ENCODE data around the gene NCAM1.
"Not testable (repeated sequence)": the region's sequence is repeated elsewhere in the genome, so short reads cannot be mapped to it uniquely, and the experiment has no call there.

The NCAM1 gene

DNA sequence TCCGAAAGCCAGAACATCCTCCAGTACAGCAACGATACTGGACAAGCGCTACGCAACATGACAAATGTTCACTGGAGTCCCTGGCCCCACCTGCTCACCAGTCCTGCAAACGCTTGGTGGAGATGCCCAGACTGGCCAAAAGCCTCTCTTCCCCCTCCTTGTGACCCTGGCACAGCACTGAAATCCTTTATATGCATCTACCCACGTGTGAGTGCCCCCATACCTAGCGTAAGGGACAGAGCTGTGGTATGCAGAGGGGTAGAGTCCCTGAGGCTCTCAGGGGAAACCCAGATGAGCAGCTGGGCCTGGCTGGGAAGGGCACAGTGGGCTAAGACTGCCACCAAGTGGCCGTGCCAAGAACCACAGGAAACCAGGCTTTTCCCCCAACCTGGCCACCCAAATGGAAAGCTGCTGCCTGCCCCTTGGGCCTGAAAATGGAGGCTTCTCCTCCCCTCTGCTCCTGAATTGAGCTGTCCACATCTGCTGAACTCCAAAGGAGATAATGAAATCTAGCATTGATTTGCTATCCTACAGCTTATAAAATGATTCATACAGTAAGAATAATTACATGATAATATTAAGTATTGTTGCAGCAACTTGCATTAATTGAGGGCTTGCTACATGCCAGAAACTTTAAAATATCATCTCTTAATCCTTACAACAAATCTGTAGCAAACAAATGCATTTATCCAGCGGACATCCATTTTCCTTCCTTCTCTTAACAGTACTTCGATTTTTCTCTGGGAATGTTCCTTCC lies 328.4 kb downstream of the NCAM1 start:
- peak; percentile 72 for DNase-seq (ENCODE audit: insufficient read length, low spot score)
- peak; percentile 26 for FAIRE-seq

DNA sequence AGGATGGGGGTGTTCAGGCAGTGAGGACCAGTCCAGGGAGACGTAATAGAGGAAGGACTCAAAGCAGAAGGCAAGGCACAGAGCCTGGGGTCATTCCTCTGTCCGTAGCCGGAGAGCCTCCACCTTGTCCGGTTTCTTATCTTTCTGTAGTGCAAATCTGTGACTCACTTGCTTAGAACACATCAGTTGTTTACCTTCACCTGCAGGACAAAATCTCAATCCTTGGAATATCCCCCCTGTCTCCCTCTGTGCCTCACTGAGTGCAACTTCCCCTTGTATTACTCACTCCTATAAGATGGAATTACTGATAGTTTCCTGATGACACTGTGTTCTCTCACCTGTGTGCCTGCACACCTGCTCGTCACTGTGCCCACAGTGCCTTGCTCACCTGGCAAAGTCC lies 332.7 kb downstream of the NCAM1 start:
- no peak for DNase-seq (ENCODE audit: insufficient read length, low spot score)

DNA sequence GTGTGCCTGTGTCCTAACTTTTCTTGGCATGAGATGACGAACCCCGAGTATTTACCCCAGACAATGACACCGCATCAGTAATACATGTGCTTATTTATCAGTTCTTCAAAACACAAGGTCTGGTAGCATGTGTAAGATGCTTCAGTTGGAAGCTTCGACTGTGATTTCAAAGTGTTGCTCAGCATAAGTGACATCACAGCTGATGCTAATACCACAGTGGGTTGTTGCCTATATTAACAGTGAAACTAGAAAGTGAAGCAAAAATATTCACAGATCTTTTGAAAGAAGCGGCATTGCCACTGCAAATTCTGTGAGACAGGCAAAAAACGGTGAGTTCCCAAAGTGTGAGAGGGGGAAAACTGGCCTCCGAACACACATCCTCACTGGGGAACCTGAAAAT lies 334.8 kb downstream of the NCAM1 start:
- FAIRE-seq, result no peak
- no peak for DNase-seq (ENCODE audit: insufficient read length, low spot score)

More for the DNA sequence above, 332.7 kb downstream of the NCAM1 start:
- peak; percentile 75 for FAIRE-seq

DNA sequence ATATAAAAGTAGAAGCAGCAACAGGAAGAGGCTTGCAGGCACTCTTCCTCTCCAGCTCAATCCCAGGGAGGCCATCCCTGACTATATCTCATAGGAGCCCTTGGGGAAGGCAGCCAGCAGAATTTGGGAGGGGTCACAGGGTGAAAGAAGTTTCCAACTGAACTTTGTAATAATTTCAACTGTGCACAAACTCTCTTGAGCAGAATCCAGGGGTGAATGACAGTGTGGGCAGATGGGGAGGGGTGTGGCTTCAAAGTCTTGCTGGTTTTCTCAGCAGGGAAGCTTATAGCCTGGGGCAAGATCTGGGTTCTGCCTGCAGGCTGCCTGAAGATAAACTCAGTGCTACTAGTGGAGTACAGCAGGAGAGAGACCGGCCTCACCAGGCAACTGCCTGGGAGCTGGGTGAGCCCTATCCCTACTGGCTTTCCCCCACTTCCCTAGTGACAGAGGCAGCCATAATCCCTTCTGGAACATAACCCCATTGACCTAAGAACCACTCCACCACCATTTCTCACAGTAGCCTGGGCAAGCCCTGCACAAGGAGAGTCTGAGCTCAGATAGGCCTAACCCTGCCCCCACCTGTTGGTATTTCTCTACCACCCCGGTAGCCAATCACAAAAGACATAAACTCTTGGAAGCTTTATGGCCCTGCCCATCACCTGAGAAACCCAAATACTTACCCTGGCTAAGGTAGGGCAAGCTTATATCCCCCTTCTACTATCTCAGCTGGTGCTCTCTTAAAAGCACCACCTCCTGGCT lies 335.4 kb downstream of the NCAM1 start:
- DNase-seq (ENCODE audit: insufficient read length, low spot score) (no peak), FAIRE-seq (no peak)

DNA sequence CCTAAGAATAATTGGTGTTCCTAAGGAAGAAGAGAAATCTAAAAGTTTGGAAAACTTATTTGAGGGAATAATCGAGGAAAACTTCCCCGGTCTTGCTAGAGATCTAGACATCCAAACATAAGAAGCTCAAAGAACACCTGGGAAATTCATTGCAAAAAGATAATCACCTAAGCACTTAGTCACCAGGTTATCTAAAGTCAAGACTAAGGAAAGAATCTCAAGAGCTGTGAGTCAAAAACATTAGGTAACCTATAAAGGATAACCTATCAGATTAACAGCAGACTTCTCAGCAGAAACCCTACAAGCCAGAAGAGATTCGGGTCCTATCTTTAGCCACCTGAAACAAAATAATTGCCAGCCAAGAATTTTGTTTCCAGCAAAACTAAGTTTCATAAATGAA lies 337.3 kb downstream of the NCAM1 start:
- DNase-seq (ENCODE audit: insufficient read length, low spot score); FAIRE-seq: not testable (repeated sequence)

DNA sequence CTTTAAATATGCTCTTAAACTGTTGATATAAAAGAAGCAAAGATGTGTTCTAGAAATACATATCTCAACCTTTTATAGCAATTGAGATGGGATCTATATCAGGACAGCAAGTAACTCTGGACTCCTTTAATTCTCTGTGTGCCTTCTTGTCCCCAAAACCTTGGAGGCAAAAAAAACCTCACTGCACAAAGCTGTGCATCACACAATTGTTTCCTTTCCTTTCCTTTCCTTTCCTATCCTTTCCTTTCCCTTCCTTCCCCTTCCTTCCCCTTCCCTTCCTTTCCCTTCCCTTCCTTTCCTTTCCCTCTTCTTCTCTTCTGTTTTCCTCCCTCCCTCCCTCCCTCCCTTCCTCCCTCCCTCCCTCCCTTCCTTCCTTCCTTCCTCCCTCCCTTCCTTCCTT lies 343.7 kb downstream of the NCAM1 start:
- DNase-seq (ENCODE audit: insufficient read length, low spot score), result no peak
- FAIRE-seq, result no peak

DNA sequence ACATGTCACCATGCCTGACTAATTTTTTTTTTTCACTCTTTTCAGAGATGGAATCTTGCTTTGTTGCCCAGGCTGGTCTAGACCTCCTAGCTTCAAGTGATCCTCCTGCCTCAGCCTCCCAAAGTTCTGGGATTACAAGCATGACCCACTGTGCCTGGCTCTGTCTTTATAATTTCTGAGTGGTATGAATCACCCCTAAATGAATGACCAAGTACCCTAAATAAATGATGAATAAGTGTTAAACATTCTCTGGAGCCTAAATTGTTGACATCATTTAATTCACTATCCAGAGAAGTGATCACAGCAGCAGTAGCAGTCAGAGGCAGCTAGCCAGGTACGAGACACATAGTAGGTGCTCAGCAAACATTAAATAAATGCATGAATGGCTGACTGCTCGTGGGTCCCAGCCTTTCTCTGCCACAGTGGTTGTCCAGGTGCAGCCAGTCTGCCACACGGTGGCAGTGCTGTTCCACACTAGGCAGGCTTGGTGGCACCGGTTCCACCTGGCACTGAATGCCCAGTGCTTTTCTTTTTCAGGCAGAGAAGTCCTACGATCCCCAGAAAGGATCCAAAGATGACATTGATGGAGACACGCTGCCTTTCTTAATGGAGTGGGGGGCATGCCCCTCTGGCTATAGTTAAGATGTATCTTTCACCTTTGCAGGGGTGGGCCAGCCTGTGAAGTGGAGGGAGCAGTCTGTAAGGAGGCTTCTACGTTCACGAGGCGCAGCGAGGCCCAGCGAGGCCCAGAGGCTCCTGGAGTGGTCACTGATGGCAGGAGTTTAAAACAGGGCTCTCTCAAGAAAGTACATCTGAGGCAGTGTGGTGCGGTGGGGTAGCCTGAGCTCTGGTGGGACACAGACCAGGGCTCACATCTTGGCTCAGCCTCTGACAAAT lies 344.5 kb downstream of the NCAM1 start:
- FAIRE-seq, result peak; percentile 95
- DNase-seq (ENCODE audit: insufficient read length, low spot score), result peak; percentile 74

DNA sequence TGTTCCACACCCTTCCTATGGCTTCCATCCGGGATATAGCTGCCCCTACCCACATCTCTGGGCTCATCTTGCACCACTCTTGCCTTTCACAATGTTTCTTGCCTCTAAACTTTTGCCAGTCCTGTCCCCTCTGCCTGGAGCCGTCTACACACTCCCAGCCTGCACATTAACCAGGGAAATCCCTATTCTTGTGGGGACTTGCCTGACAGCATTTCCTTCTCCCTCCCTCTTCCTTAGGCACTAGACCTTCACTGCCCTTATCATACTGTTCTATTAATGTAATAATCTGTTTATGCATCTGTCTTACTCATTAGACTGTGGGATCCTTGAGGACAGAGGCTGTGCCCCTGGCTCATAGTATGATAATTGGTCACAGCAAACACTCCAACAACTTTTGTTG lies 347.4 kb downstream of the NCAM1 start:
- no peak for FAIRE-seq
- DNase-seq (ENCODE audit: insufficient read length, low spot score), result no peak

DNA sequence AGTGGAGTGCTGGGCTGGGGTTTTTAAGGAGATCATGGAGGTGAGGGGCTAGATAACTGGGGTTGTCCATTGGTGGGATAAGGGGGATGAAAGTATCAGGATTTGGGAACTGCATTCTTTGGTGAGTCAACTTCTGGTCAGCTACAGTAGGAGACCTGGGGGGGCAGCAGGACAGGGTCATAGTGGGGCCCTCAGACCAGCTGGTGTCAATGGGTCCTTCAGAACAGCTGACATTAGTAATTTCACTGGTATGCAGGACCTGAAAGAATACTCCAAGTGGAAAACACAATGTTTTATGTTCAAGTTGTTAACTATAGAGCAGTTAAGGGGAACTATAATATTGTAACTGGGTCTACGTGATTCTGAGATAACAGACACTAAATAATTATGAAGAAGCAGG lies 350.3 kb downstream of the NCAM1 start:
- FAIRE-seq, result no peak

DNA sequence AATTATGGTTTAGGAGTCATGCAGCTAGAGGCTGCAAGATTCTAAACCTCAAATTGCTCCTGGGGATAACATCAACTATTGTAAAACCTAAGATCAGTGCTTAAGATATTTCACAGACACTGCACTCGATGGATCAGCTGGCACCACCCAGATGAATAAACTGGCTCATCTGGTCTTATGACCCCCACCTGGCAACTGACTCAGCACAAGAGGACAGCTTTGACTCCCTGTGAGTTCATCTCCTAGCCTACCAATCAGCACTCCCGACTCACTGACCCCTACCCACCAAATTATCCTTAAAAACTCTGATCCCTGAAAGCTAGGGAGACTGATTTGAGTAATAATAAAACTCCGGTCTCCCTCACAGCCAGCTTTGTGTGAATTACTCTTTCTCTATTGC lies 352.4 kb downstream of the NCAM1 start:
- DNase-seq (ENCODE audit: insufficient read length, low spot score), result no peak
- no peak for FAIRE-seq

More for the DNA sequence above, 350.3 kb downstream of the NCAM1 start:
- no peak for DNase-seq (ENCODE audit: insufficient read length, low spot score)

DNA sequence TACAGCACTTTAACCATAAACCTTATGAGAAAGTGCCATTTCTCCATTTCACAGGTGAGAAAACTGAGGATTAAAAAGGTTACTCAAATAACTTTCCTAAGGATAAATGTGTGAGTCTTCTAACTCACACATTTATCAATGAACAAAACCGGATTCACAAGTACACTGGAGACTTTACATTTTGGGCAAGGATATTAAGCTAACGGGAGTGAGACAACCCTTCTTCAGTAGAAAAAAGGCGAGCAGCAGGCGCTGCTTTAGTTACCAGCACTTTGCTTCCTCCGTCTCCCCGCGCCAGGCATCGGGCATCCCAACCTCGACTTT lies 352.8 kb downstream of the NCAM1 start:
- no peak for FAIRE-seq
- DNase-seq (ENCODE audit: insufficient read length, low spot score), result no peak

DNA sequence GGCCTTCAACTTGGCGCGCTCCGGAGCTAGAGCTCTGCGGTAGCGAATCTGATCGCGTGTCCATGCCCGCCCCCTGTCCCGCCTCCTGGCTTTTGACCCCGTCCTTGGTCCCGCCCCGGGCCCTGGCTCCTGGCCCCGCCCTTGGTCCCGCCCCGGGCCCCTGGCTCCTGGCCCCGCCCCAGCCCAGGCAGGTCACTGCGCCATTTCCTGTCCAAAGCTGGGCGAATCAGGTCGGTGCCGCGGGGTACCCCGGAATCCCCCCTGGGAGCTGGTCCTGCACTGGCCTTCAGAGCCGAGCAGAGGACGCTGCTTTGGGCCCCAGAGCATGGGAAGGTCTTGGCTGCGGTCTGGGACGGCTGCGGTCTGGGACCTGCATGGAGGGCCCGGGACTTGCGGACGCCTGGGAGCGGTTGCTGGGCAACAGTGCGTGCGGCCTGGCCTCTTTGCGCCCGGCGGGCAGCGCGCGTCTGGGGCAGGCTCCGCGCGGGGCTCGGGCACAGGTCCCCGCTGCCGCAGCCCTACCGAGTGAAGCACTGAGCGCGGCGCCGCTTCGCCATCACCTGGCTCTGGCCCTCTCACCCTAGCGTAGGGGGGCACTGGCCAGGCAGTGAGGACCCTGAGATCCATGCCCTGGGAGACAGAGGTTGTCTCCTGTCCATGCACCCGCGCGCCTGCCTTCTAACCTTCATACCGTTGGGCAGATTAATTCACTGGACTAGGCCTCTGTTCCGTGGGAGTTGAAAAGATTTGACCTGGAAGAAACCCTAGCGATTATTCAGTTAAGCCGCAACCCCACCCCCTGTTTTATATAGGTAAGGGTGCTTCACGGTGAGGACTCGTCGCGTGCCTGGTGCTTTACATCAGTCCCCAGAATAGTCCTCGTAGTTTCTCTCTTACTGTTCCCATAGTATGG lies 353.4 kb downstream of the NCAM1 start, which contains the start of gene TTC12:
Gene TTC12 (plus strand): TSS at position 195 of the 913 bp plus-strand sequence. CDS start 1,675 bp downstream, outside the sequence.
- peak; percentile 84 for FAIRE-seq

DNA sequence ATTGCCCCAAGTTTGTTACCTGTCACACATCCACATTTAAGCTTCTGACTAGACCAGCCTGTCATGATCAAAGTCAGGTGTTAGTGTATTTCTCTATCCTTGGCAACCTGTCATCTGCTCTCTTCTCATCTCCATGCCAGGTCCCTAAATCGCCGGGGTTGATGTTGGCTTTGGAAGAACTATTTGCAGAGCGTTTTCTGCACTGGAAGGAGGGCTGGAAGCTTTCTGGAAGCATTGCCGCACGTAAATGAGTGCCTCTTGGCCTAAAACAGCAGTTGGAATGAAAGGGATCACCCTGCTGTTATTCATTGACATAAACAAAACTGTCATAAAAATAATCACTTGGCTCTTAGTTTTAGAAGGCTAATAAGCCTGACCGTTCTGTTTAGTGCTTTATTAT lies 354.6 kb downstream of the NCAM1 start:
- FAIRE-seq (no peak), DNase-seq (ENCODE audit: insufficient read length, low spot score) (no peak)

More for the DNA sequence above, 353.4 kb downstream of the NCAM1 start, which contains the start of gene TTC12:
- peak; percentile 73 for DNase-seq (ENCODE audit: insufficient read length, low spot score)

DNA sequence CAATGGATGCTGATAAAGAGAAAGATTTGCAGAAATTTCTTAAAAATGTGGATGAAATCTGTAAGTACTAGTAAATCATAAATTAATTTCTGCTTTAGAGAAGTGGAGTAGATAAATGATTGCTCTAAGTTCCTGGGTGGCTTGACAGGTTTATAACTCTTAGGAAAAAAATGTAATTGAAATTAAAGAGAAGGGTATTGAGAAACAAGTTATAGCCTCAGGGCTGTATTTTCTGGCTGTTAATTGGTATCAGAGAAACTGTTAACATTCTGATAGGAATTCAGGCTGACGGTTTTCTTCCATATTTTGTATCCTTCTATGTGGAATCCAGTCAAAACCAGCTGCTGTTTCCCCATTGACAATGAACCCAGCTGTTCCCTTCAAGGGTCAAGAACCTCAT lies 355.0 kb downstream of the NCAM1 start:
- DNase-seq (ENCODE audit: insufficient read length, low spot score) (no peak), FAIRE-seq (no peak)

DNA sequence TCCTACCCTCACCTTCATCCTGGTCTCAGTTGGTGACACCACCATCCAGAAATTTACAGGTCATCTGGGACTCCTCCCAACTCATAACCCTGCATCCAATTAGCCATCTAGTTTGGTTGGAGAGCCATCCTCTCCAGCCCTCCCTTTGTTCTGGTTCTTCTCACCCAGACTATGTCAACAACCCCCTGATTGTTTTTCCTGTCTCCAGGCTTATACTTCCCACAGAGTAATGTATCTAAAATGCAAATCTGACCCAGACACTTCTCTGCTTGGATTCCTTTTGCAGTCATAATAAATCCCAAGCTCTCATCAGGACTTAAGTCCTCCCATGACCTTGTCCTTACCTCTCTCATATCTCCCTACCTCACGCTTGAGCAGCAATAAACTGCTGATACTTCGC lies 356.1 kb downstream of the NCAM1 start:
- peak; percentile 44 for FAIRE-seq
- no peak for DNase-seq (ENCODE audit: insufficient read length, low spot score)

DNA sequence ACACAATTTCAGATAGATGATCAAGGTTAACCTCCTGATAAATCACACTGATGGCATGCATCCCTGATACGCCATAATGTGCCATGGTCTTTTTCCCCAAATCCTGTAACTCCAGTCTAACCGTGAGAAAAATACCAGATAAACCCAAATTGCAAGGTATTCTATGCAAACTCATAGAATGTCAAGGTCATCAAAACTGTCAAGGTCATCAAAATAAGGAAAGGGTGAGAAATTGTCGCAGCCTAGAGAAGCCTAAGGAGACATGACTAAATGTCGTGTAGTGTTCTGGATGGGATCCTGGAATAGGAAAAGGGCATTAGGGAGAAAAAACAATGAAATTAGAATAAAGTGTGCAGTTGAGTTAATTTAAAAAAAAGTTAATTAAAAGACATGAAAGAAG lies 357.9 kb downstream of the NCAM1 start:
- FAIRE-seq (no peak), DNase-seq (ENCODE audit: insufficient read length, low spot score) (no peak)

DNA sequence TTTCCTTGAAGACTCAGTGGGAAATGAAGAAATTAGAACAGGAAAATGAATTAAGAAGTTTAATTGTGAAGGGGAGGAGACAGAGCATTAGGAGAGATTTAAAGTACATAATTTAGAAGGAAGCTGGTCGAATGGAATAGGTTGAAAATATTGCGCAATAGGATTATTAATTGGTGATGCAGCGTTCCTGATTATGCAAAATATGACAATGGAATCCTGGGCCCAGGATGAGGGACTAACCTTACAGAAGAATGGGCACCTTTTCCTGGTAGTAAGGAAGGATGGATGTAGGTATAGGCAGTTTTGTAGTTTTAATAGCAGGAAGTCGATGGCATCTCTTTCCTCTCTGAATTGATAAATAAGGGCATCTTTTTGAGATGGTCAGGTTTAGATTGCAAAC lies 360.9 kb downstream of the NCAM1 start:
- DNase-seq (ENCODE audit: insufficient read length, low spot score) (no peak), FAIRE-seq (no peak)

DNA sequence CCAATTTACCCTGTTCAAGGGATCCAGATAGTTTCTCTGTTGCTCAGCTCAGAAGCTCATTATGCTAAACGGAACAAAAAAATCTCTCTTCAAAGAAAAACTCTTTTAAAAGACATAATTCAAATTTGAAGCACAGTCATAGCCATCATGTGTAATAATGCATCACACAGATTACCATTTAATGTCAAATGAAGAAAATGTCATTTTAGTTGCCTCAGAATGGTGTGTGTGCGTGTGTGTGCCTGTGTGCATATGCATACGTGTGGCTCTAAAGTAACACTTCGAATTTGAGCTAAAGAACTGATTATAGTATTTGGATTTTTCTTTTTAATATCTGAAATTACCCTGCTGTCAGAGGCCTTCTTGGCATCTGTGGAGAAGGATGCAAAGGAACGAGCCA lies 363.0 kb downstream of the NCAM1 start:
- no peak for FAIRE-seq
- no peak for DNase-seq (ENCODE audit: insufficient read length, low spot score)
